ENCODE results near the gene CCDC112. TPM values are rescaled to one million over a fixed set of nuclear protein-coding genes. Genes with fewer than 3 reads are reported as not detected.

The CCDC112 gene
- total and polyA plus RNA-seq, 2 experiments from 2014 or later = 18.1 to 48.2 TPM

DNA sequence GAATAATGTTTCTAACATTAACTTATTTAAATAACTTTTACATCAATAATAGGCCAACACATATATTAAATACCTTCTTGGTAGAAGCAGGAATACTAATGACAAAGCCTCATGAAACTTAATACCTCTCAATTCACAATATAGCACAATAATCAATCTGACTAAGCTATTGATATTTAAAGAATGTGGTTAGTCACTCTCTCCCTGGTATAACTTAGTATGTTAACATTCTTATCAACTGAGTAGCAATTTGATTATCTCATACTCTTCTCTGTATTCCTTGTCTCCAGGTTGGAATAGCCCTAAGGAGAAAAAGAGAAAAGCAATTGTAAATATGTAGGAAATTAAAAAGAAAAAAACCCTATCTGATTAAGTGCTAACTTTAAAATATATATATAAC, 28.8 kb downstream of the CCDC112 start (continued):
- TF ChIP-seq, protein P1, sequence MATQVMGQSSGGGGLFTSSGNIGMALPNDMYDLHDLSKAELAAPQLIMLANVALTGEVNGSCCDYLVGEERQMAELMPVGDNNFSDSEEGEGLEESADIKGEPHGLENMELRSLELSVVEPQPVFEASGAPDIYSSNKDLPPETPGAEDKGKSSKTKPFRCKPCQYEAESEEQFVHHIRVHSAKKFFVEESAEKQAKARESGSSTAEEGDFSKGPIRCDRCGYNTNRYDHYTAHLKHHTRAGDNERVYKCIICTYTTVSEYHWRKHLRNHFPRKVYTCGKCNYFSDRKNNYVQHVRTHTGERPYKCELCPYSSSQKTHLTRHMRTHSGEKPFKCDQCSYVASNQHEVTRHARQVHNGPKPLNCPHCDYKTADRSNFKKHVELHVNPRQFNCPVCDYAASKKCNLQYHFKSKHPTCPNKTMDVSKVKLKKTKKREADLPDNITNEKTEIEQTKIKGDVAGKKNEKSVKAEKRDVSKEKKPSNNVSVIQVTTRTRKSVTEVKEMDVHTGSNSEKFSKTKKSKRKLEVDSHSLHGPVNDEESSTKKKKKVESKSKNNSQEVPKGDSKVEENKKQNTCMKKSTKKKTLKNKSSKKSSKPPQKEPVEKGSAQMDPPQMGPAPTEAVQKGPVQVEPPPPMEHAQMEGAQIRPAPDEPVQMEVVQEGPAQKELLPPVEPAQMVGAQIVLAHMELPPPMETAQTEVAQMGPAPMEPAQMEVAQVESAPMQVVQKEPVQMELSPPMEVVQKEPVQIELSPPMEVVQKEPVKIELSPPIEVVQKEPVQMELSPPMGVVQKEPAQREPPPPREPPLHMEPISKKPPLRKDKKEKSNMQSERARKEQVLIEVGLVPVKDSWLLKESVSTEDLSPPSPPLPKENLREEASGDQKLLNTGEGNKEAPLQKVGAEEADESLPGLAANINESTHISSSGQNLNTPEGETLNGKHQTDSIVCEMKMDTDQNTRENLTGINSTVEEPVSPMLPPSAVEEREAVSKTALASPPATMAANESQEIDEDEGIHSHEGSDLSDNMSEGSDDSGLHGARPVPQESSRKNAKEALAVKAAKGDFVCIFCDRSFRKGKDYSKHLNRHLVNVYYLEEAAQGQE (IDR thresholded peaks at IDR 0.05; ENCODE audit: unreplicated experiment) = no peak
- TF ChIP-seq ZNF114 (CRISPR knock-in tag; IDR thresholded peaks at IDR 0.05) = no peak
- TF ChIP-seq ETS1 (IDR thresholded peaks at IDR 0.05) = no peak
- TF ChIP-seq CTCF (conservative IDR thresholded peaks at IDR 0.05; ENCODE audit: low read depth in 2 of 2) = no peak
- no peak for TF ChIP-seq POLR2AphosphoS5 (IDR thresholded peaks at IDR 0.05; ENCODE audit: low read depth)
- no peak for TF ChIP-seq ZNF331 (CRISPR knock-in tag; IDR thresholded peaks at IDR 0.05; ENCODE audit: low read depth)

- H3K36me3 Mint-ChIP-seq (ENCODE audit: low read depth) = peaks cover 13% of the 10 kb centered on the region; the same call in 2 of the 3 replicates
Observed at GRCh38 chr5:115265220-115265619, 31.2 kb downstream of the CCDC112 start.

DNA sequence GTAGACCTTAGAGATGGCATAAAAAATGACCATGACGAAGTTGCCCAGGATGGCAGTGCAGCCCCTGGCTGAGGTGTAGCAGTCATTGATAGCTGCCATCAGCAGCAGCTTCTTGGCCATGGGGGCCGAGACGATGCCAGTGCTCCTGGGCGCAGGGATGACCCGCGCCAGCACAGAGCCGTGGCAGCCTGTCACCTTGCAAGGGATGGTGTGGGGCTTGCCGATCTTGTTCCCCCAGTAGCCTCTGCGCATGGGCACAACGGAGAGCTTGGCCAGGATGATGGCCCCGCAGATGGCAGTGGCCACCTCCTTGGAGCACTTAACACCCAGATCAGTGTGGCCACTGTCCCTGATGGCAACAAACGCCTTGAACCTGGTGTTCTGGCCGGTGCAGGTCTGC, 31.7 kb downstream of the CCDC112 start:
- no peak for DNase-seq (ENCODE audit: low spot score)
- H3K27me3 ChIP-seq (ENCODE audit: insufficient read depth) = no peaks in the 10 kb centered on the region
- H3K9me2 ChIP-seq (ENCODE audit: insufficient read depth) = no peaks in the 10 kb centered on the region
- H3K4me1 Mint-ChIP-seq = peaks cover 18% of the 10 kb centered on the region
- peaks cover 6% of the 10 kb centered on the region for H3K27me3 Mint-ChIP-seq (ENCODE audit: insufficient read depth, low read depth, poor library complexity)
- peaks cover 13% of the 10 kb centered on the region; the same call in 2 of the 3 replicates for H3K36me3 Mint-ChIP-seq (ENCODE audit: low read depth)
- peaks cover 8% of the 10 kb centered on the region; the same call in 1 of the 2 replicates for H3K36me3 ChIP-seq (ENCODE audit: insufficient read depth)
- ATAC-seq = no peak
- H2AFZ ChIP-seq = no peak overlapping the region
- no peaks in the 10 kb centered on the region for H3F3A ChIP-seq (replicated peaks; ENCODE audit: low read depth)
- no peak overlapping the region for H3K27ac Mint-ChIP-seq
- no peak overlapping the region for H3K4me3 ChIP-seq
- no peaks in the 10 kb centered on the region for H4K20me1 ChIP-seq (replicated peaks; ENCODE audit: insufficient read depth)
- peaks cover 25% of the 10 kb centered on the region for H3K79me2 ChIP-seq (replicated peaks; ENCODE audit: insufficient read depth)
- no peak overlapping the region for H3K4me3 Mint-ChIP-seq
- H3K9me3 Mint-ChIP-seq = no peaks in the 10 kb centered on the region
- H3K4me2 ChIP-seq = no peak overlapping the region
- H3K27ac ChIP-seq (ENCODE audit: low read depth) = no peak overlapping the region
- peaks cover 8% of the 10 kb centered on the region; the same call in 1 of the 2 replicates for H3K4me1 ChIP-seq (ENCODE audit: insufficient read depth)
- TF ChIP-seq POLR2AphosphoS5 (IDR thresholded peaks at IDR 0.05; ENCODE audit: low read depth) (no peak), EZH2 (IDR thresholded peaks at IDR 0.05; ENCODE audit: low read depth, unreplicated experiment) (no peak)
- TF ChIP-seq, protein P1 (IDR thresholded peaks at IDR 0.05; ENCODE audit: unreplicated experiment) = no peak

More at GRCh38 chr5:115265220-115265619, 31.2 kb downstream of the CCDC112 start:
- TF ChIP-seq CREB1 (CRISPR knock-in tag; IDR thresholded peaks at IDR 0.05; ENCODE audit: low read depth) (no peak), NANOG (IDR thresholded peaks at IDR 0.05; ENCODE audit: borderline replicate concordance) (no peak)
- peaks cover 8% of the 10 kb centered on the region; the same call in 1 of the 2 replicates for H3K36me3 ChIP-seq (ENCODE audit: insufficient read depth)
- Mint-ChIP-seq H3K4me3 (no peak overlapping the region), H3K9me3 (no peaks in the 10 kb centered on the region), H3K27ac (no peak overlapping the region), H3K4me1 (peaks cover 18% of the 10 kb centered on the region), H3K27me3 (ENCODE audit: insufficient read depth, low read depth, poor library complexity) (peaks cover 6% of the 10 kb centered on the region)
- DNase-seq (ENCODE audit: low spot score) (no peak), ATAC-seq (no peak)
- no peak overlapping the region for H3K4me2 ChIP-seq
- peaks cover 21% of the 10 kb centered on the region for H3K79me2 ChIP-seq (replicated peaks; ENCODE audit: insufficient read depth)
- H2AFZ ChIP-seq = no peak overlapping the region
- peaks cover 8% of the 10 kb centered on the region; the same call in 1 of the 2 replicates for H3K4me1 ChIP-seq (ENCODE audit: insufficient read depth)
- no peak overlapping the region for H3K4me3 ChIP-seq
- H3K27ac ChIP-seq (ENCODE audit: low read depth) = no peak overlapping the region
- H3K27me3 ChIP-seq (ENCODE audit: insufficient read depth) = no peaks in the 10 kb centered on the region
- H3F3A ChIP-seq (replicated peaks; ENCODE audit: low read depth) = no peaks in the 10 kb centered on the region
- H3K9me2 ChIP-seq (ENCODE audit: insufficient read depth) = no peaks in the 10 kb centered on the region
- H4K20me1 ChIP-seq (replicated peaks; ENCODE audit: insufficient read depth) = no peaks in the 10 kb centered on the region

Measured in GM23338 (cell line).